Peyer's patch (tissue), 4 donors: ENCODE measurements around the gene RIOK3. TPM values are rescaled to one million over a fixed set of nuclear protein-coding genes. Genes with fewer than 3 reads are reported as not detected.

ENCODE experiments used
- DNase-seq, 3 donors: peaks; one replicate each; pipeline ENCODE4 v3.0.0-alpha.2; 2017 to 2019
- H3K27ac ChIP-seq, 4 donors: fragments of 200-600 bp; sonication (generic); one replicate each; pipeline ENCODE4 v1.5.1; 2016 to 2019
- H3K27me3 ChIP-seq, 2 donors: fragments of 200-600 bp; sonication (generic); one replicate each; pipeline ENCODE4 v1.5.1; 2019
- H3K36me3 ChIP-seq, 3 donors: fragments of 200-600 bp; sonication (generic); one replicate each; pipeline ENCODE4 v1.5.1; 2016 to 2019
- H3K4me1 ChIP-seq, 4 donors: fragments of 200-600 bp; sonication (generic); one replicate each; pipeline ENCODE4 v1.5.1; 2016 to 2019
- H3K4me3 ChIP-seq, 4 donors: fragments of 200-600 bp; sonication (generic); 1 replicate in 3 of 4; 2 replicates in 1 of 4; pipeline ENCODE4 v1.5.1; 2016 to 2019; ENCODE audit warnings: mild to moderate bottlenecking in 1 of 4
- H3K9me3 ChIP-seq, 4 donors: fragments of 200-600 bp; sonication (generic); one replicate each; pipeline ENCODE4 v1.5.1; 2016 to 2019; ENCODE audit warnings: mild to moderate bottlenecking in 1 of 4
- POLR2A ChIP-seq, 2 donors: fragments of 450-650 bp; IDR thresholded peaks; one replicate each; pipeline ENCODE4 v1.5.1; 2017; ENCODE audit warnings: antibody characterized with exemption in 2 of 2, mild to moderate bottlenecking in 2 of 2, moderate library complexity in 2 of 2
- total RNA-seq, 4 donors: library from RNA; depleted of rRNA; stranded (reverse); fragments of >200 nt; gene quantifications; one replicate each; pipeline ENCODE4 v1.1.0, GENCODE V29; 2016
- TF ChIP-seq, protein P1 (sequence below), 6 experiments: fragments of 450-650 bp in 4 of 6; fragments of 200-600 bp in 2 of 6; sonication (generic) in 1 of 6; IDR thresholded peaks; one replicate each; pipeline ENCODE4 v1.5.1; 2017 to 2019; ENCODE audit warnings: antibody characterized with exemption in 6 of 6, mild to moderate bottlenecking in 3 of 6, moderate library complexity in 1 of 6

Gene RIOK3
- total RNA-seq, 4 donors from 2014 or later: 66.0 to 262 (median 160) TPM

DNA sequence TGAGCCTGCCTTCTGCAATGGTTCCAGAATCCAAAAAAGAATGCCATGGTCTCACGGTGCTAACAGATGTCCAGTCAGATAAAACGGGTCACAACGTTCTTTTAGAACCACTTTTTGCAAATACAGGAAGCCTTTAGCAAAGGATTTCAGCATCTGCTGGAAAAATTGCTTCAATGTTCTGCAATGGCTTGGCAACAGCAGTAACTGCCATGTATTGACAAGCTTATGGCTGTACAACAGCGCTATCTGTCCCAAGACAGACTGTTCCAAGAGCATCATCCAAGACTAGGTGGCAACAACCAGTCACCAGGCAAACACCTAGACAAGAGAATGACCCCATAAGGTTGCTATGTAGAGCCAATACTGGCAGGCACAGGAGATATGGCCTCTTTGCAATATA lies 37.6 kb upstream of the RIOK3 start:
- no peak overlapping the region for H3K27ac ChIP-seq
- TF ChIP-seq, protein P1, sequence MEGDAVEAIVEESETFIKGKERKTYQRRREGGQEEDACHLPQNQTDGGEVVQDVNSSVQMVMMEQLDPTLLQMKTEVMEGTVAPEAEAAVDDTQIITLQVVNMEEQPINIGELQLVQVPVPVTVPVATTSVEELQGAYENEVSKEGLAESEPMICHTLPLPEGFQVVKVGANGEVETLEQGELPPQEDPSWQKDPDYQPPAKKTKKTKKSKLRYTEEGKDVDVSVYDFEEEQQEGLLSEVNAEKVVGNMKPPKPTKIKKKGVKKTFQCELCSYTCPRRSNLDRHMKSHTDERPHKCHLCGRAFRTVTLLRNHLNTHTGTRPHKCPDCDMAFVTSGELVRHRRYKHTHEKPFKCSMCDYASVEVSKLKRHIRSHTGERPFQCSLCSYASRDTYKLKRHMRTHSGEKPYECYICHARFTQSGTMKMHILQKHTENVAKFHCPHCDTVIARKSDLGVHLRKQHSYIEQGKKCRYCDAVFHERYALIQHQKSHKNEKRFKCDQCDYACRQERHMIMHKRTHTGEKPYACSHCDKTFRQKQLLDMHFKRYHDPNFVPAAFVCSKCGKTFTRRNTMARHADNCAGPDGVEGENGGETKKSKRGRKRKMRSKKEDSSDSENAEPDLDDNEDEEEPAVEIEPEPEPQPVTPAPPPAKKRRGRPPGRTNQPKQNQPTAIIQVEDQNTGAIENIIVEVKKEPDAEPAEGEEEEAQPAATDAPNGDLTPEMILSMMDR (IDR thresholded peaks at IDR 0.05): no peak
- no peak for TF ChIP-seq POLR2A (IDR thresholded peaks at IDR 0.05)
- no peak for DNase-seq
- H3K36me3 ChIP-seq: no peaks in the 10 kb centered on the region
- H3K4me1 ChIP-seq: no peaks in the 10 kb centered on the region
- no peak overlapping the region for H3K4me3 ChIP-seq
- H3K27me3 ChIP-seq: no peaks in the 10 kb centered on the region
- no peaks in the 10 kb centered on the region for H3K9me3 ChIP-seq

DNA sequence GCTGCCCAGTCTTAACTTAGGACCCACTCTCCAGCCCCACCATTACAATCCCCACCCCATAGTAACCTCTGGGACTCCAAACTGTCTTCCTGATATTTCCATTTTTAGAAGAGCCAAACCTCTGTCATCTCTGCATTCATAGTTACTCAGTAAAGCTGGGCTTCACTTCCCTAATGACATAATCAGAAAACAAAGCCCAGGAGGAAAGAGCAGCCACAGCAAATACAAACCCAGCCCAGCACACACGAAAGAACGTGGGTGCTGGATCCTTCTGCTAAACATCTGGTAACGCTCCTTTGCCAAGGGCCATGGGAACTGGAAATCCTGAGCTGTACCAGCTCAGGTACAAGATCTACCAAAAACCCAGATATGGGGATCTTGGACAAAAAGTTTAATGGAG lies 36.8 kb upstream of the RIOK3 start:
- Histone ChIP-seq H3K36me3 (no peaks in the 10 kb centered on the region), H3K9me3 (no peaks in the 10 kb centered on the region), H3K27me3 (no peaks in the 10 kb centered on the region), H3K4me3 (no peak overlapping the region), H3K4me1 (no peaks in the 10 kb centered on the region), H3K27ac (no peak overlapping the region)
- no peak for DNase-seq
- TF ChIP-seq POLR2A (IDR thresholded peaks at IDR 0.05): no peak
- TF ChIP-seq, protein P1 (IDR thresholded peaks at IDR 0.05): no peak

DNA sequence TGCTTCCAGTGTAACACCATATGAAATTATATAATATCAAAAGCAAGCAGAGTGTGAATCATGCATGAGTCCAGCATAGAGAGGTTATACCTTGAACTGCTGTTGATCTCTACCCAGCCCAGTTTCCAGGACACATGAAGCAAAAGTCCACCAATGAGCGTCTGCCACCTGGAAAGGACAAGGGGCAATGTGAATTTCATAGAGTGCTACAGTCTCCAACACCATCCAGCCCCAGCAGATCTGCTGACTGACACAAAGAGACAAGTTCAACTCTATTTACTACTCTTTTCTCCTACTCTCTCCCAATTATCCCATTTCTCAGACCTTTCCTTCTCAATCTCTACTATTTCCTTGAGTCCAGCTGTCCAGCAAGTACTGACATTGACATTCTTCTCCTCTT lies 31.8 kb upstream of the RIOK3 start:
- no peaks in the 10 kb centered on the region for H3K27me3 ChIP-seq
- H3K9me3 ChIP-seq: no peaks in the 10 kb centered on the region
- H3K36me3 ChIP-seq: no peaks in the 10 kb centered on the region
- H3K4me3 ChIP-seq: peak overlapping the region in 1 of 4 donors; percentile 16
- H3K4me1 ChIP-seq: peaks cover 0 to 6% (median 1%) of the 10 kb centered on the region in 4 donors
- TF ChIP-seq, protein P1 (IDR thresholded peaks at IDR 0.05): no peak
- TF ChIP-seq POLR2A (IDR thresholded peaks at IDR 0.05): peak; percentile 62 to 86
- H3K27ac ChIP-seq: peak overlapping the region in 3 of 4 donors; percentile 55 to 81 (median 79)
- DNase-seq: peak in 2 of 3 donors; percentile 67 to 87

DNA sequence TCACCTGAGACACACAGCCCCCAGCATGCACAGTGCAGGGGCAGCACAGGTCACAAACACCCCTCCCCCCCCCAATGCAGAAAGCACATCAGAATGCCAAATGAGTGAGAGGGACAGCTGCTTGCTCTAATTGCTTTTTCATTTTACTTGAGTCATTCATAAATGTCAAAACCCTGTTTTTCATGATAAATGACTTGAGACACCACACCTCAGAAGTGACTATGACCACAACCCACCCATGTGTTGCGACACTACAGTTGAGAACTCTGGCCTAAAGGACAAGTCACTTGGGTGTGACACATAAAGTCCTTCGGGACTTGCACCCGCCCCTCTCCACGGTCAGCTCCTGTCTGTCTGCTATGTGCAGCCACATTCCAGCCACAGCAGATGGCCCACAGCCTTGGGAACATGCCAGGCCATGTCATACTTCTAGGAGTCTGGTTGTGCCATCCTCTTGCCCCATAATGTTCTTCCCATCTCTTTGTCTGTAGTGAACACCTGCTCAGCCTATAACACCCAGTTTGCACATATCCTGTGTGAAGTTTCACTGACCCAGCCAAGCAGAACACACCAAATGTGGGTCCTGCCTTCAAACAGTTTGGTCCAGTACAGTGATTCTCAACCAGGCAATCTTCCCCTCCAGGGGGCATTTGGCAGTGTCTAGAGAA lies 30.2 kb upstream of the RIOK3 start:
- TF ChIP-seq, protein P1 (IDR thresholded peaks at IDR 0.05): peak in 1 of 6 experiments; percentile 17
- TF ChIP-seq POLR2A (IDR thresholded peaks at IDR 0.05): peak in 1 of 2 donors; percentile 49
- H3K27me3 ChIP-seq: no peaks in the 10 kb centered on the region
- peak overlapping the region in 3 of 4 donors; percentile 55 to 81 (median 79) for H3K27ac ChIP-seq
- no peaks in the 10 kb centered on the region for H3K9me3 ChIP-seq
- H3K36me3 ChIP-seq: no peaks in the 10 kb centered on the region
- DNase-seq: peak; percentile 18 to 91 (median 86)
- no peak overlapping the region for H3K4me3 ChIP-seq
- peaks cover 0 to 6% (median 1%) of the 10 kb centered on the region in 4 donors for H3K4me1 ChIP-seq

DNA sequence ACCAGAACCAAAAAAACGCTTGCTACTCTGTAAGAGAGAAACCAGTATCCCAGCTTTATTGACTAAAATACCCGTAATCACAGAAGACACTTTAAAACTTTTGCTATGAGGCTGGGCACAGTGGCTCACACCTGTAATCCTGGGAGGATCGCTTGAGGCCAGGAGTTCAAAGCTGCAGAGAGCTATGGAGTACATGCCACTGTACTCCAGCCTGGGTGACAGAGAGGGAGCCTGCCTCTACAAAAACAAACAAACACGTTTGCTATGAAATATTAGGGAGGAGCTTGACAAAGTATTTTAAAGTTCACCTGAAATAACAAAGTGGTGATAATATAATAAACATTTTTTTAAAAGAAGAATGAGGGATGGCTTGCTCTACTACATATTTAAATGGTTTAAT lies 28.5 kb upstream of the RIOK3 start:
- no peak for DNase-seq
- no peak overlapping the region for H3K4me3 ChIP-seq
- TF ChIP-seq POLR2A (IDR thresholded peaks at IDR 0.05): no peak
- TF ChIP-seq, protein P1 (IDR thresholded peaks at IDR 0.05): no peak
- peaks cover 0 to 6% (median 1%) of the 10 kb centered on the region in 4 donors for H3K4me1 ChIP-seq
- no peaks in the 10 kb centered on the region for H3K9me3 ChIP-seq
- no peaks in the 10 kb centered on the region for H3K27me3 ChIP-seq
- H3K27ac ChIP-seq: no peak overlapping the region
- no peaks in the 10 kb centered on the region for H3K36me3 ChIP-seq
